Mesenchymal stem cell (in vitro differentiated cells and primary cell): Measurements from ENCODE around the gene TP73.

Source experiments
- DNase-seq: peaks from one replicate; pipeline ENCODE4 v3.0.0-alpha.2; 2013
- H2AFZ ChIP-seq: one replicate; pipeline ENCODE4 v1.6.1; 2013; ENCODE audit warnings: low read depth, mild to moderate bottlenecking, control low read depth, inconsistent platforms, low read length, moderate library complexity
- H2AK5ac ChIP-seq: 2 replicates; pipeline ENCODE4 v1.6.1; 2013; ENCODE audit warnings: low read length, moderate library complexity, mild to moderate bottlenecking, inconsistent platforms; ENCODE audit not compliant: severe bottlenecking
- H2BK120ac ChIP-seq: one replicate; pipeline ENCODE4 v1.6.1; 2013; ENCODE audit warnings: low read depth, mild to moderate bottlenecking, inconsistent platforms, low read length, moderate library complexity
- H2BK12ac ChIP-seq, 2 experiments: one replicate each; pipeline ENCODE4 v1.6.1; 2013; ENCODE audit warnings: inconsistent platforms in 2 of 2, low read length in 2 of 2, mild to moderate bottlenecking in 2 of 2, moderate library complexity in 2 of 2, control low read depth in 1 of 2
- H2BK15ac ChIP-seq: one replicate; pipeline ENCODE4 v1.6.1; 2013; ENCODE audit warnings: mild to moderate bottlenecking, low read depth, inconsistent platforms; ENCODE audit not compliant: poor library complexity, severe bottlenecking
- H2BK5ac ChIP-seq: 2 replicates; pipeline ENCODE4 v1.6.1; 2013; ENCODE audit warnings: low read depth, mild to moderate bottlenecking, low read length, control low read depth, inconsistent platforms; ENCODE audit not compliant: poor library complexity, severe bottlenecking
- H3K14ac ChIP-seq, 2 experiments: one replicate each; pipeline ENCODE4 v1.6.1; 2013; ENCODE audit warnings: inconsistent platforms in 2 of 2, low read length in 2 of 2, control low read depth in 1 of 2, mild to moderate bottlenecking in 1 of 2, moderate library complexity in 1 of 2
- H3K18ac ChIP-seq, 2 experiments: one replicate each; pipeline ENCODE4 v1.6.1; 2013; ENCODE audit warnings: inconsistent platforms in 2 of 2, low read length in 2 of 2, control low read depth in 1 of 2, low read depth in 1 of 2, mild to moderate bottlenecking in 1 of 2
- H3K23ac ChIP-seq, 2 experiments: one replicate each; pipeline ENCODE4 v1.6.1; 2013; ENCODE audit warnings: inconsistent platforms in 2 of 2, low read length in 2 of 2, mild to moderate bottlenecking in 2 of 2, moderate library complexity in 2 of 2, control low read depth in 1 of 2
- H3K27ac ChIP-seq: 2 replicates; pipeline ENCODE4 v1.5.1; 2013; ENCODE audit warnings: mild to moderate bottlenecking, moderate library complexity, low read length, control low read depth, inconsistent platforms; ENCODE audit not compliant: poor library complexity, severe bottlenecking
- H3K27me3 ChIP-seq, 2 experiments: 2 replicates each; pipeline versions ENCODE4 v1.6.1 to v1.7.0; 2013; ENCODE audit warnings: low read length in 2 of 2, mild to moderate bottlenecking in 2 of 2, moderate library complexity in 2 of 2, control low read depth in 1 of 2, inconsistent platforms in 1 of 2; ENCODE audit not compliant: control insufficient read depth in 1 of 2, insufficient read depth in 1 of 2
- H3K36me3 ChIP-seq, 2 experiments: 2 replicates each; pipeline versions ENCODE4 v1.6.1 to v1.7.0; 2013; ENCODE audit warnings: low read length in 2 of 2, control low read depth in 1 of 2, inconsistent platforms in 1 of 2, low read depth in 1 of 2, mild to moderate bottlenecking in 1 of 2; ENCODE audit not compliant: insufficient read depth in 2 of 2, control insufficient read depth in 1 of 2
- H3K4ac ChIP-seq, 2 experiments: one replicate each; pipeline ENCODE4 v1.6.1; 2013; ENCODE audit warnings: inconsistent platforms in 2 of 2, low read length in 2 of 2, mild to moderate bottlenecking in 2 of 2, moderate library complexity in 2 of 2, control low read depth in 1 of 2, low read depth in 1 of 2
- H3K4me1 ChIP-seq: 2 replicates; pipeline ENCODE4 v1.6.1; 2013; ENCODE audit warnings: low read depth, low read length, control low read depth; ENCODE audit not compliant: control insufficient read depth, insufficient read depth
- H3K4me2 ChIP-seq: 2 replicates; pipeline ENCODE4 v1.6.1; 2013; ENCODE audit warnings: low read length, mild to moderate bottlenecking, inconsistent platforms; ENCODE audit not compliant: poor library complexity, severe bottlenecking
- H3K4me3 ChIP-seq, 2 experiments: 2 replicates each; pipeline versions ENCODE4 v1.5.1 to v1.7.0; 2013; ENCODE audit warnings: low read length in 2 of 2, mild to moderate bottlenecking in 2 of 2, control low read depth in 1 of 2, low read depth in 1 of 2; ENCODE audit not compliant: insufficient read depth in 1 of 2
- H3K79me1 ChIP-seq: replicated peaks from 2 replicates; pipeline ENCODE4 v1.6.1; 2013; ENCODE audit warnings: mild to moderate bottlenecking, control low read depth, low read length, inconsistent platforms; ENCODE audit not compliant: poor library complexity, severe bottlenecking
- H3K9ac ChIP-seq: 2 replicates; pipeline ENCODE4 v1.7.0; 2013; ENCODE audit warnings: mild to moderate bottlenecking, low read length, moderate library complexity
- H3K9me3 ChIP-seq: 2 replicates; pipeline ENCODE4 v1.7.0; 2013; ENCODE audit warnings: mild to moderate bottlenecking, low read length; ENCODE audit not compliant: control insufficient read depth
- H4K8ac ChIP-seq: one replicate; pipeline ENCODE4 v1.6.1; 2013; ENCODE audit warnings: inconsistent platforms, mild to moderate bottlenecking, low read length, moderate library complexity
- H4K91ac ChIP-seq: one replicate; pipeline ENCODE4 v1.6.1; 2013; ENCODE audit warnings: mild to moderate bottlenecking, low read length, inconsistent platforms
- WGBS: methylation state at CpG from one replicate; pipeline ENCODE4 v1.1.7; 2013; ENCODE audit warnings: mixed read lengths; 5-methylcytosine and 5-hydroxymethylcytosine counted together

The TP73 gene

DNA sequence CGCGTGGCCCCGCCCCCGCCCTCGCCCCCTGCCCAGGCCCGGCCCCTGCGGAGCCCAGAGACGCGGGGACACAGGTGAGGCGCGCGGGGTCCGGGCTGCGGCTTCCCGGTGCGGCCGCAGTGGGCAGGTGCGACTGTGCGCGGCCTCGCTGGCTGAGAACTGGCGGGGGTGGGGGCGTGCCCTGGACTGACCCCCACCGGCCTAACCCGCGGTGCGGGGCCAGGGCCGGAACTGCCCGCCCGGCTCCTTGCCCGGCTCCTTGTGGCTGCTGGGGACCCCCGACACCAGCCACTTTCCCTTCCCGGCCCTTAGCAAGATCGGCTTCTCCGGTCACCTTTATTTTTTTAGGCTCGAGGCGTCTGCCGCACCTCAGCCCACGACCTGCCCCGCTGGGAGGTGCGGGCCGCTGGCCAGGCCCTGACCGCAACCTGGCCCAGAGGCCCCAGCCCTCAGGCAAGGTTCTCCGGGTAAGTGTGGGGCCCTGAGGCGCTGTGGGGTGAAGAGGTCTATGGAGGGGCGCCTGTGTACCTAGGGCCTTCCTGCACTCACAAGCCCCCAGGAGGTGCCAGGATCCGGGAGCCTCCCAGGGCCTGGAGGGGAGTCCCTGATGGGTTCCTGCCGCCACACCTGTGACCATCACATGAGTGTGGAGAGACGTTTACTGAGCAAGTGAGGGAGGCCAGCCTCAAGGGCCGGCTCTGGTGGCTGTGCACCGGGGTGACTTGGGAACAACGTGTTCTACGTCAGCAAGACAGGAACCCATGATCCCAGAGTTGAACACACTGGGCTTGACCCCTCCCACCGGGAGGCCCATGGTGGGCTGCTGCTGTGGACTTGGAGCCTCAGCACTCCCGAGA, 120.6 kb downstream of the TP73 start, which contains the start of gene SMIM1:
SMIM1 (plus strand) TSS at position 35 of the 857 bp plus-strand sequence. CDS start 2,625 bp downstream, outside the sequence.
- Histone ChIP-seq H2BK120ac (peak within 1 kb of the TSS; percentile 21), H2BK5ac (no peak within 1 kb of the TSS)

DNA sequence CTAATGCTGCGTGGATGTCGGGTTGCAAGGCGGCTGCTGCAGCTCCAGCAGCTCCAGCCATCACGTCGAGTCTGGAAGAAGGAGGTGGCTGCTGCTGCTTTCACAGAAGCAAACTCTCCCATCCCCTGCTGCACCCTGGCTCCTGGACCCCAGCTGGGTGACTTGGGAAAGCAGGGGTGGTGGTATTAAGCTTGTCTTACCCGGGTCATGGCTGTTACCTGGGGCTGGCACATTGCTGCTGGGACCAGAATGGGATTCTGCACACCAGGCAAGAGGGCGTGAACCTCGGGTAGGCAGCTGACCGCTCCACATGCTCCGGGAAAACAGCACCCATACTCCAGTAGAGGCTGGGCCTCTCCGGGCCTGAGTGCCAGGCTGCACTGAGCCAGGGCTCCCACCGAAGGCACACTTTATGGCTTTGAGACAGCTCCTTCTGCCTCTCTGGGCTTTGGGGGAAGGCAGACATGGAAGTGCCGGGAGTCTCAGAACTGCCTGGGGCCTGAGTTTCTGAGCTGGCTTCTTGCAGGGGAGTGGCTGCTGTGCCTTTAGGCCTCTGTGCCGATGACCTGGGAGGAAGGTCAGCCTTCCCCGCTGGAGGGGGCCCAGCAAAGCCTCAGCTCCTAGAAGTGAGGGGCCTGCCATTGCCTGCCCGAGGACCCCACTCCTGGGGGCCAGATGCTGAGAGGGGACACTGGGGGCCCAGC, 121.4 kb downstream of the TP73 start:
- Histone ChIP-seq H2AFZ (no peak overlapping the region), H3K23ac (no peak overlapping the region), H3K9me3 (no peaks in the 10 kb centered on the region), H4K8ac (no peak overlapping the region), H3K18ac (no peak overlapping the region), H2BK12ac (peak overlapping the region in 1 of 2 experiments; percentile 29), H3K4ac (no peak overlapping the region), H3K79me1 (peaks cover 9% of the 10 kb centered on the region), H2BK15ac (peak overlapping the region; percentile 34), H3K27me3 (peaks cover 8 to 35% of the 10 kb centered on the region in 2 experiments), H3K4me3 (no peak overlapping the region), H3K4me1 (peaks cover 66% of the 10 kb centered on the region), H3K9ac (no peak overlapping the region), H2AK5ac (no peak overlapping the region), H2BK5ac (no peak overlapping the region), H3K4me2 (peak overlapping the region; percentile 80), H3K36me3 (peaks cover 6 to 18% of the 10 kb centered on the region in 2 experiments), H2BK120ac (no peak overlapping the region), H3K14ac (no peak overlapping the region), H3K27ac (no peak overlapping the region), H4K91ac (peak overlapping the region; percentile 31)
- 88% methylated on average over 10 of the region's 16 CpGs for WGBS
- peak; percentile 11 for DNase-seq

More for the DNA sequence above, 120.6 kb downstream of the TP73 start, which contains the start of gene SMIM1:
- Histone ChIP-seq H3K9ac (no peak within 1 kb of the TSS), H2BK15ac (peak within 1 kb of the TSS; percentile 50), H3K23ac (peak within 1 kb of the TSS in 1 of 2 experiments; percentile 61), H2BK12ac (peak within 1 kb of the TSS in 1 of 2 experiments; percentile 52), H3K27ac (no peak within 1 kb of the TSS), H3K14ac (peak within 1 kb of the TSS in 1 of 2 experiments; percentile 79), H3K36me3 (peaks cover 0 to 10% of the 10 kb centered on the region in 2 experiments), H3K4me3 (peak within 1 kb of the TSS; percentile 63 to 67), H3K18ac (peak within 1 kb of the TSS; percentile 74), H3K4me1 (peaks cover 64% of the 10 kb centered on the region), H4K91ac (peak within 1 kb of the TSS; percentile 85), H4K8ac (peak within 1 kb of the TSS; percentile 93), H3K79me1 (peaks cover 3% of the 10 kb centered on the region), H3K4me2 (peak within 1 kb of the TSS; percentile 98), H3K9me3 (no peaks in the 10 kb centered on the region), H3K4ac (peak within 1 kb of the TSS; percentile 45 to 88), H2AK5ac (no peak within 1 kb of the TSS), H3K27me3 (peaks cover 8 to 42% of the 10 kb centered on the region in 2 experiments), H2AFZ (peak within 1 kb of the TSS; percentile 87)
- peak; percentile 32 for DNase-seq
- 23% methylated on average over 39 of the region's 55 CpGs for WGBS

DNA sequence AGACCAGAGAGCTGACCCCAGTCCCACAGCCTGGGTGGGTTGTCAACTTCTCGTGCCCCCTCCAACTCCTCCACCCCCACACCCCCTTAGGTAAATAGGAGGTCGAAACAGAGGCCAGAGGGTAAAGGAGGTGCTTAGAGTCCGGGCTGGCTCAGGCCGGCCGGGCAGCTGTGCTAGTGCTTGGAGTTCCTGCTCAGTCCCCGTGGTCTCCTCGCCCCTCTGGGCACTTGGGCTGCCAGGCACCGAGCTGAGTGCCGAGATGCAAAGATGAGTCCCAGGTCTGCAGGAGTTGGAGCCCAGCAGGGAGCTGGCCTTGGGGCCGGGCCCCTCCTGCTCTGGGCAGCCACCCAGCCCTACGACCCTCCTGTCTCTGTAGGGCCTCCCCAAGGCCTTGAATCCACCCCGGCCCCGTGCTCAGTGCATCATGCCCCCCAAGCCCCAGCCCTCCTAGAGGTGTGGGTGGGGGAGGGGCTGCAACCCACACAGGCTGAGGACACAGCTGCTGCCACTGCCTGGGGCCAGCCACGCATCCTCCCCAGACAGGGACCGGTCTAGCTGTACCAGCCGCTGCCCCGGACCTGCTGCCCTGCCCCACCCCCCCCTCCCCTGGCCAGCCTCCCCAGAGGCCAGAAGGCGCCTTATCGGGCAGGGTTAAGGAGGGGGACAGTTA, 122.1 kb downstream of the TP73 start:
- peaks cover 66% of the 10 kb centered on the region for H3K4me1 ChIP-seq
- H2AK5ac ChIP-seq = no peak overlapping the region
- H3K9me3 ChIP-seq = no peaks in the 10 kb centered on the region
- no peak overlapping the region for H3K23ac ChIP-seq
- peaks cover 15% of the 10 kb centered on the region for H3K79me1 ChIP-seq
- WGBS = 90% methylated on average over 10 of the region's 19 CpGs
- H2AFZ ChIP-seq = no peak overlapping the region
- peaks cover 13 to 25% of the 10 kb centered on the region in 2 experiments for H3K36me3 ChIP-seq
- no peak overlapping the region for H2BK15ac ChIP-seq
- H3K9ac ChIP-seq = no peak overlapping the region
- H3K18ac ChIP-seq = peak overlapping the region in 1 of 2 experiments; percentile 6
- no peak overlapping the region for H2BK12ac ChIP-seq
- no peak for DNase-seq
- no peak overlapping the region for H3K4ac ChIP-seq
- no peak overlapping the region for H2BK120ac ChIP-seq
- H2BK5ac ChIP-seq = no peak overlapping the region
- H3K4me2 ChIP-seq = no peak overlapping the region
- no peak overlapping the region for H3K27ac ChIP-seq
- H3K14ac ChIP-seq = no peak overlapping the region
- peaks cover 8 to 28% of the 10 kb centered on the region in 2 experiments for H3K27me3 ChIP-seq
- no peak overlapping the region for H4K8ac ChIP-seq
- H3K4me3 ChIP-seq = no peak overlapping the region
- H4K91ac ChIP-seq = no peak overlapping the region
